Neural progenitor cell (in vitro differentiated cells): ENCODE measurements around the gene CCDC201.

ENCODE experiments used
- EZH2 ChIP-seq: fragments of 200-600 bp; sonication (generic); IDR thresholded peaks from 2 replicates; pipeline ENCODE4 v1.6.1; 2017; ENCODE audit warnings: antibody characterized with exemption, mild to moderate bottlenecking, moderate library complexity
- EZH2phosphoT487 ChIP-seq: fragments of 200-600 bp; sonication (generic); IDR thresholded peaks from 2 replicates; pipeline ENCODE4 v1.6.1; 2017; ENCODE audit warnings: antibody characterized with exemption
- TF ChIP-seq, protein P1 (sequence below): fragments of 200-600 bp; sonication (generic); IDR thresholded peaks from 2 replicates; pipeline ENCODE4 v1.5.1; 2017; ENCODE audit warnings: antibody characterized with exemption, mild to moderate bottlenecking

DNA sequence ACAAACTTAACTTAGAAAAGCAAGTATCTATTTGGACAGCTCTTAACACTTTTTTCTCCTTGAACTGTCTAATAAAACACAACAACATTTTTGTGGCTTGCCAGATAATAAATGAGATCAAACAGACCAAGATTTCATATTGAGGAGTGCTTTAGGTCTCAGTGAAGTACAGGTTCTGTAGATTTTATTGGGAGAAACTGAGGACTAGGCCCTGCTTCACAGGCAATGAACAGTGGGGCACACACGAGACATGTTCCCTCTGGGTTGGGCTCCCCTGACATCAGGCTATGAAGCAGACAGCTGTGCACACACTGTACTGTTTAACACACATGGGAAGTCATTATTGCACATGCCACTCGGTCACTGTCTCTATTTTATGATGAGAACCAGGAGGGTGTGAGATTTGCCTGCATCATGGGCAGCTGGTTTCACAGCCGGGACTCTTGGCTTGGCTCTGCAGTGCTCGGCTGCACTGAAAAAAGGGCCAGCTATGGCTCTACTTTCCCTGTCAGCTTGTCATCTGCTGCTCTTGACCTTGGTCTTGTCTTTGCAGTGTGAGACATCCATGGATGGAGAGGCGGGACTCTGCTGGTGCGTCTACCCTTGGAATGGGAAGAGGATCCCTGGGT lies 19.6 kb upstream of the CCDC201 start:
- TF ChIP-seq, protein P1, sequence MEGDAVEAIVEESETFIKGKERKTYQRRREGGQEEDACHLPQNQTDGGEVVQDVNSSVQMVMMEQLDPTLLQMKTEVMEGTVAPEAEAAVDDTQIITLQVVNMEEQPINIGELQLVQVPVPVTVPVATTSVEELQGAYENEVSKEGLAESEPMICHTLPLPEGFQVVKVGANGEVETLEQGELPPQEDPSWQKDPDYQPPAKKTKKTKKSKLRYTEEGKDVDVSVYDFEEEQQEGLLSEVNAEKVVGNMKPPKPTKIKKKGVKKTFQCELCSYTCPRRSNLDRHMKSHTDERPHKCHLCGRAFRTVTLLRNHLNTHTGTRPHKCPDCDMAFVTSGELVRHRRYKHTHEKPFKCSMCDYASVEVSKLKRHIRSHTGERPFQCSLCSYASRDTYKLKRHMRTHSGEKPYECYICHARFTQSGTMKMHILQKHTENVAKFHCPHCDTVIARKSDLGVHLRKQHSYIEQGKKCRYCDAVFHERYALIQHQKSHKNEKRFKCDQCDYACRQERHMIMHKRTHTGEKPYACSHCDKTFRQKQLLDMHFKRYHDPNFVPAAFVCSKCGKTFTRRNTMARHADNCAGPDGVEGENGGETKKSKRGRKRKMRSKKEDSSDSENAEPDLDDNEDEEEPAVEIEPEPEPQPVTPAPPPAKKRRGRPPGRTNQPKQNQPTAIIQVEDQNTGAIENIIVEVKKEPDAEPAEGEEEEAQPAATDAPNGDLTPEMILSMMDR: no peak
- TF ChIP-seq EZH2phosphoT487 (no peak), EZH2 (no peak)
